ENCODE measurements around the gene SNX3.

- no peak for TF ChIP-seq CTCF (IDR thresholded peaks at IDR 0.05)
- no peak for TF ChIP-seq EP300 (IDR thresholded peaks at IDR 0.05)
- TF ChIP-seq POLR2A (IDR thresholded peaks at IDR 0.05): no peak
Measured at GRCh38 chr6:108164815-108165706, 95.8 kb downstream of the SNX3 start.
